Muscle layer of duodenum (tissue), 2 donors: ENCODE data around the gene BCAN.
A peak's percentile ranks its signal among the peaks of the same experiment; 100 is the strongest.
"Not testable (repeated sequence)": the region's sequence is repeated elsewhere in the genome, so short reads cannot be mapped to it uniquely, and the experiment has no call there.

Experiments used
- H3K27ac ChIP-seq: one replicate; pipeline ENCODE4 v1.7.0; 2013; ENCODE audit warnings: mild to moderate bottlenecking, low read length
- H3K27me3 ChIP-seq: one replicate; pipeline ENCODE4 v1.7.0; 2013; ENCODE audit warnings: low read depth, mild to moderate bottlenecking, control low read depth, low read length
- H3K36me3 ChIP-seq, 2 donors: one replicate each; pipeline ENCODE4 v1.7.0; 2013; ENCODE audit warnings: low read length in 2 of 2, control low read depth in 1 of 2, mild to moderate bottlenecking in 1 of 2; ENCODE audit not compliant: insufficient read depth in 2 of 2, control insufficient read depth in 1 of 2
- H3K4me1 ChIP-seq, 2 donors: one replicate each; pipeline ENCODE4 v1.7.0; 2013; ENCODE audit warnings: low read length in 2 of 2, mild to moderate bottlenecking in 2 of 2, control low read depth in 1 of 2, moderate library complexity in 1 of 2; ENCODE audit not compliant: insufficient read depth in 2 of 2, control insufficient read depth in 1 of 2
- H3K4me3 ChIP-seq, 2 donors: one replicate each; pipeline ENCODE4 v1.7.0; 2013; ENCODE audit warnings: low read length in 2 of 2, low read depth in 1 of 2, mild to moderate bottlenecking in 1 of 2
- H3K9me3 ChIP-seq, 2 donors: one replicate each; pipeline ENCODE4 v1.7.0; 2013; ENCODE audit warnings: low read length in 2 of 2, control low read depth in 1 of 2, mild to moderate bottlenecking in 1 of 2; ENCODE audit not compliant: control insufficient read depth in 1 of 2
- donor health status: healthy.

The BCAN gene

DNA sequence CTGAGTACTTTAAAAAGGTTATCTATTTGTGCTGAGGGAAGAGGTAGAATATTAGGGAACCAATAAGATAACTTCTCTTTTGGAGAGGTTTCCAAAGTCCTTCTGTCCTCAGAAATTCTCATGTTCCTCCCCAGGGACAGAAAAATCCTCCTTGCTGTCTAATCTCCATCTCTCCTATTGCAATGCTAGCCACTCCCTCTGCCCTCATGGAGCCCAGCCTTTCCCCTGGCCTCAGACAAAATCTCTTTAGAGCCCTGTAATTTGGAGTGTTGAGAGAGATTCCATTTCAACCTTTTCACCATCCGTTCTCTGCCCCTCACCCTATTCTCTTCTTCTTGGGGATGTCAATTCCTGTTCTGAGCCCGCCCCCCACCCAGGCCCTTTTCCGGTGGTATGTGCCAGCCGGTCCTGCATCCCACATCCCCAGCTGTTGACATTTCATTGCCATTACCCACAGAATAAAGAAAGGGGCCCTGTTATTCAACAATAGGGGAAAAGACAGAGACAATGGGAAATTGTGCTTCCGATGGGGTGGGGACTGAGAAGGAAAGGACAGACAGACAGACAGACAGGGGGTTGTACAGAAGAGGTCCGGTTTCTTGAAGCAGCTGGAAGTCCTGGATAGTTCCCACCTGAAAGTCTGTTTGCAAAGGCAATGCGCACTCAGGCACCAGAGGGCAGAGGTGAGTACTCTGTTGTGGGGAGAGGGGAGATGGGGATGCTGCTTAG is 22.9 kb upstream of the BCAN start, which contains the start of gene HAPLN2:
HAPLN2 (plus strand) TSS at position 563 of the 729 bp plus-strand sequence. CDS start 4,076 bp downstream, outside the sequence.
- H3K27ac ChIP-seq: no peak within 1 kb of the TSS
- H3K4me3 ChIP-seq: no peak within 1 kb of the TSS
- no peaks in the 10 kb centered on the region for H3K9me3 ChIP-seq
- H3K36me3 ChIP-seq: no peaks in the 10 kb centered on the region
- H3K27me3 ChIP-seq: peaks cover 9% of the 10 kb centered on the region
- peaks cover 0 to 25% of the 10 kb centered on the region in 2 donors for H3K4me1 ChIP-seq

DNA sequence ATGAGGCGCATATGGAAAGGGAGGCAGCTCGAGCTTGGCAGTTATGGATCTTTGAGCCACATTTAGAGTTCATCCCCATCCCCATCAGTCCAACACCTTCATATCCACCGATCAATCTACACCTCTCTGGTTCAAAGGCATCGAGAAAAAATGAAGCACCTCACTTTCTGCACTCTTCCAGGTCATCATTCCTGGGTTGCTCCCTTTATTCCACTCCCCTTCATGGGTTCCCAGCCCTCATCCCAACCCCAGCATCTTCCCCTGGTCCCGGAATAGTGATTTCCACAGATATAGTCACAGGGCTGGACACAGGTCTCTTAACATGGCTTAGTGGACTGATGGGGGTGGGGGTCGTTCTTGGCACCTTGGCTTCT is 22.3 kb upstream of the BCAN start:
- Histone ChIP-seq H3K4me3 (no peak overlapping the region), H3K36me3 (no peaks in the 10 kb centered on the region), H3K4me1 (peaks cover 0 to 30% of the 10 kb centered on the region in 2 donors), H3K27me3 (peaks cover 12% of the 10 kb centered on the region), H3K27ac (no peak overlapping the region), H3K9me3 (no peaks in the 10 kb centered on the region)

DNA sequence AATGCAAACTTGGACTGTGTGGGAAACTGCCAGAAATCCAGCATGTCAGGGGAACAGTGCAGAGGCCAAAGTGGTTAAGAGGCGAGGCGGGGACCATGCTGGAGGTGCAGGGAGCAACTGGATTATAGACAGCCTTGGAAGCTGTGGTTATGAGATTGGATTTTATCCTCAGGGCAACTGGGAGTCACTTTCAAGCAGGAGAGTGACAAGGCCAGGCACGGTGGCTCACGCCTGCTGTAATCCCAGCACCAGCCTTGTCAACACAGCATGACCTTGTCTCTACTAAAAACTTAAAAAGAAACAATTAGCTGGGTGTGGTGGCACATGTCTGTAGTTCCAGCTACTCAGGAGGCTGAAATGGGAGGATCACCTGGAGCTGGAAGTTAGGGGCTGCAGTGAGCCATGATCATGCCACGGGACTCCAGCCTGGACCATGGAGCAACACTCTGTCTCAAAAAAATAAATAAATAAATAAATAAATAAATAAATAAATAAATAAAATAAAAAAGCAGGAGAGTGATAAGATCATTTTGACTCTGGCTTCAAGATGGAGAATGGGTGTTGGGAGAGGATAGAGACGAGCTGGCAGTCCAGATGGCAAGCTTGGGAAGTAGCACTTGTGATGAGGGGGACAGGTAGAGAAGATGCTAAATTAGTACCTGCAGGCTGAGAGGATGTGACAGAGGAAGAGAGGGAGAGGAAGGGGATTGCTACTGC is 19.2 kb upstream of the BCAN start:
- H3K4me1 ChIP-seq: peaks cover 0 to 22% of the 10 kb centered on the region in 2 donors
- H3K27ac ChIP-seq: no peak overlapping the region
- no peaks in the 10 kb centered on the region for H3K36me3 ChIP-seq
- H3K4me3 ChIP-seq: no peak overlapping the region
- H3K27me3 ChIP-seq: peaks cover 28% of the 10 kb centered on the region
- no peaks in the 10 kb centered on the region for H3K9me3 ChIP-seq

DNA sequence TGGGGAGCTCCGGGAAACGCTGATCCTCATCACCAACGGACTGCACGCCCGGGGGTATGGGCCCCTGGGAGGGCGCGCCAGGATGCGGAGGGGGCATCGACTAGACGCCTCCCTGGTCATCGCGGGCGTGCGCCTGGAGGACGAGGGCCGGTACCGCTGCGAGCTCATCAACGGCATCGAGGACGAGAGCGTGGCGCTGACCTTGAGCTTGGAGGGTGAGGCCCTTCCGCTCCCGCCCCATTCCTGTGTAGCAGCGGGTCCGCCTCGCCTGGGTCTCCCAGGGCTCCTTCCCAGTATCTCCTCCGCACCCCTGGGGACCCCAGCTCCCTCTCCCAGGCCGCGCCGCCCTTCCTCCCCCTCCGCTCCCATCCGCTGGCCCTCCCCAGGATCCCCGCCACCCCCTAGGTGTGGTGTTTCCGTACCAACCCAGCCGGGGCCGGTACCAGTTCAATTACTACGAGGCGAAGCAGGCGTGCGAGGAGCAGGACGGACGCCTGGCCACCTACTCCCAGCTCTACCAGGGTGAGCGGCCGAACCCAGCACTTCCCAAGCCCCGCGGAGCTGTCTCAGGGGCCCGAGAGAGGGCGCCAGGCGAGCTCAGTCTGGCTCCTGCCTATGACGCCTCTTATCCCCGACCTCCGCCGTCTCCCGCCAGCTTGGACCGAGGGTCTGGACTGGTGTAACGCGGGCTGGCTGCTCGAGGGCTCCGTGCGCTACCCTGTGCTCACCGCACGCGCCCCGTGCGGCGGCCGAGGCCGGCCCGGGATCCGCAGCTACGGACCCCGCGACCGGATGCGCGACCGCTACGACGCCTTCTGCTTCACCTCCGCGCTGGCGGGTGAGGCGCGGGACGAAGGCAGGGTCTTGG is 17.7 kb upstream of the BCAN start:
- Histone ChIP-seq H3K9me3 (no peaks in the 10 kb centered on the region), H3K27me3 (peaks cover 28% of the 10 kb centered on the region), H3K4me3 (peak overlapping the region; percentile 3 to 50), H3K27ac (no peak overlapping the region), H3K36me3 (no peaks in the 10 kb centered on the region), H3K4me1 (peaks cover 0 to 22% of the 10 kb centered on the region in 2 donors)

DNA sequence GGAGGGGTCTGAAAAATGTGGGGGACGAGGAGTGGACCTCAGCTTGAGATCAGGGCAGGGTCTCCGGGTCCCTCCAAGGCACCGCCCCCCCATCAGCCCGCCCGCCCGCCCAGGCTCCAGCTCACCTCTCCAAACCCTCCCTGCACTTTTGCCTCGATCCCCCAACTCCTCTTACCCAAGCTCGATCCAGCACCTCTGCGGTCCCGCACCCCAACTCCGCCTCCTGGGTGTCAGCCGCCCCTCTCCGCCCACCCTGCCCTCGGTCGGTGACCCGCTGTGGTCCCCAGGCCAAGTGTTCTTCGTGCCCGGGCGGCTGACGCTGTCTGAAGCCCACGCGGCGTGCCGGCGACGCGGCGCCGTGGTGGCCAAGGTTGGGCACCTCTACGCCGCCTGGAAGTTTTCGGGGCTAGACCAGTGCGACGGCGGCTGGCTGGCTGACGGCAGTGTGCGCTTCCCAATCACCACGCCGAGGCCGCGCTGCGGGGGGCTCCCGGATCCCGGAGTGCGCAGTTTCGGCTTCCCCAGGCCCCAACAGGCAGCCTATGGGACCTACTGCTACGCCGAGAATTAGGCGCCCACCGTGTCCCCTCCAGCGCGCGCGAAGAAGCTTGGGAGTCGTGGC is 17.0 kb upstream of the BCAN start:
- H3K27ac ChIP-seq: no peak overlapping the region
- H3K4me3 ChIP-seq: peak overlapping the region in 1 of 2 donors; percentile 50
- peaks cover 28% of the 10 kb centered on the region for H3K27me3 ChIP-seq
- no peaks in the 10 kb centered on the region for H3K36me3 ChIP-seq
- H3K4me1 ChIP-seq: peaks cover 0 to 22% of the 10 kb centered on the region in 2 donors
- no peaks in the 10 kb centered on the region for H3K9me3 ChIP-seq

DNA sequence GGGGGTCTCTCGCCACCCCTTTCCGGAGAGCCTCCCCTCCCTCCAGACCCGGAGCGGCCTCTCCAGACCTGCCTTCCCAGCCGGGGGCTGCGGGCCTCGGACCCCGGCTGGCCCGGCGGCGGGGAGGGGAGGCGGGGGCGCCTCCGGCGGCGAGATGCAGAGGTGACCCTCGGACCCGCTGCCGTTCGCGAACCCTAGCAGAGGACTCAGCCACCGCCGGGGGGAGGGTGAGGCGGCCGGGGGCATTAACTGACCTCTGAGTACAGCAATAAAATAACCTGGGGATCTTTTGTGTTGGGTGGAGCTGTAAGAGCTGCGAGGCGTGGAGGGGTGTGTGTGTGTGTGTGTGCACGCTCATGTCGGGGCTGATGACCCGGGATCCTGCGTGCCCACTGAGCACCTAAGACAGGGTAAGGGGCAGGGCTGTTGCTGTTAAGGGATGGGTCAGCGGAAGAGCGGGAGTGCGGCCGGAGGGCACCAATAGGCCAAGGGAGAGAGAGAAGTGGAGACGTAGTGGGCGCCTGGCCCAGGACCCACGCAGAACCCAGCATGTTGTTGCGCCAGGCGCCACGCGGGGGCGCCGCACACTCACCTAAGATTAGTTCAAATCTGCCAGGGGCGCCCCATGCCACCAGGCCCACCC is 16.4 kb upstream of the BCAN start:
- peak overlapping the region in 1 of 2 donors; percentile 49 for H3K4me3 ChIP-seq
- H3K36me3 ChIP-seq: no peaks in the 10 kb centered on the region
- H3K4me1 ChIP-seq: peaks cover 0 to 22% of the 10 kb centered on the region in 2 donors
- no peaks in the 10 kb centered on the region for H3K9me3 ChIP-seq
- H3K27me3 ChIP-seq: peaks cover 28% of the 10 kb centered on the region
- no peak overlapping the region for H3K27ac ChIP-seq

DNA sequence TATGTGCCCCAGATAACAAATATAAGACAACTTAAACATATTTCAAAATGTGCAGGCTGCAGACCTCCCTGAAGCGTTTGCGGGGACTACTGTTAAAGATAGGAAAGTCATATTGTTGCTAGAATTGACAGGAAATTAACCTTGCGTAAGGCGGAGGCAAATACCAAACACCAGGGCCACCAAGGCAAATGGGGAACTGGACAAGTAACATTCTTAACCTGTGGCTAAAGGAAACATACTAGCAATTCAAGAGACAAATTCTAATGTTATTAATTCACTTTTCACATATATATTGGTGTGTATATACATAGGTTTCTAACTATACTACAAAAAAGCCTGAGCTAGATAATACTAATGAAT is 15.9 kb upstream of the BCAN start:
- Histone ChIP-seq H3K27ac (no peak overlapping the region), H3K36me3 (no peaks in the 10 kb centered on the region), H3K9me3 (no peaks in the 10 kb centered on the region), H3K27me3 (peaks cover 30% of the 10 kb centered on the region), H3K4me3 (peak overlapping the region in 1 of 2 donors; percentile 49), H3K4me1 (peaks cover 0 to 22% of the 10 kb centered on the region in 2 donors)

DNA sequence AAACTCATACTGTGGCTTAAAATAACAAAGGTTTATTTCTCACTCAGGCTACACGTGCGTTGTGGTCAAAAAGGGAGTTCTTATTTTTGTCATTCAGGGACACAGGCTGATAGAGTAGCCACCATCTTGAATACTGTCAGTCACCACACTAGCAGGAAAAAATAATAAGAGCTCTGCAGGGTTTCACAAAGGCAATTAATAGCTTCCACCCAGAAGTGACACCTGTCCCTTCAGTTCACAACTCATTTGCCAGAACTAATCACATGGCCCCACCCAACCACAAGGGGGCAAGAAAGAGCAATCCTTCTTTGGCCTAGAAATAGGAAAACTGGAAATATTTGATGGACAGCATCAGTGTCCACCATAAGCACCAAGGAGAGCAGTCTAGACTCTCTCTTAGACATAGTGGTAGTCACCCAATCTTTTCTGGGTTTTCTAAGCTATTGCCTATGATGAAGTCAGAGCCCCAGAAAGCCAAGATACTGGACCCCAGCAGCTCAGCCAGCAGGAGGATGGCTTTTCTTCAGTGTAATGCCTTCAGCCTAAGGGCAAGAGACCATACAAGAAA is 14.5 kb upstream of the BCAN start:
- Histone ChIP-seq H3K4me3 (no peak overlapping the region), H3K36me3 (no peaks in the 10 kb centered on the region), H3K4me1 (peaks cover 0 to 22% of the 10 kb centered on the region in 2 donors), H3K27ac (no peak overlapping the region), H3K9me3 (no peaks in the 10 kb centered on the region), H3K27me3 (peaks cover 30% of the 10 kb centered on the region)

DNA sequence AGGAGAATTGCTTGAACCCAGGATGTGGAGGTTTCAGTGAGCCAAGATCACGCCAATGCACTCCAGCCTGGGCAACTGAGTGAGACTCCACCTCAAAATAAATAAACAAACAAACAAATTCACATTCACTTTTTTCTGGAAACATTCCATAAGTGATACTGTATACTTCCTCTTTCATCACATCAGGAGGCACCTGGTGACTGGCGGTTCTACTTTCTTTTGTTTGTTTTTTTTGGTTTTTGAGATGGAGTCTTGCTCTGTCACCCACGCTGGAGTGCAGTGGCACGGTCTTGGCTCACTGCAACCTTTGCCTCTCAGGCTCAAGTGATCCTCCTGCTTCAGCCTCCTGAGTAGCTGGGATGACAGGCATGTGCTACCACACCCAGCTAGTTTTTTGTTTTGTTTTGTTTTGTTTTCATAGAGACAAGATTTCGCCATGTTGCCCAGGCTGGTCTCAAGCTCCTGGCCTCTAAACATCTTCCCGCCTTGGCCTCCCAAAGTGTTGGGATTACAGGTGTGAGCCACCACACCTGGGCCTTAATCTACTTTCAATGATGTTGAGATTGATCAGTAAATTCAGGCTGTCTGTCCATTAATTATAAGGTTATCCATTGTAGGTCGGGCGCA is 12.0 kb upstream of the BCAN start:
- Histone ChIP-seq H3K27ac (no peak overlapping the region), H3K36me3 (no peaks in the 10 kb centered on the region), H3K9me3 (no peaks in the 10 kb centered on the region), H3K4me3 (no peak overlapping the region), H3K27me3 (peaks cover 18% of the 10 kb centered on the region), H3K4me1 (peaks cover 0 to 11% of the 10 kb centered on the region in 2 donors)

DNA sequence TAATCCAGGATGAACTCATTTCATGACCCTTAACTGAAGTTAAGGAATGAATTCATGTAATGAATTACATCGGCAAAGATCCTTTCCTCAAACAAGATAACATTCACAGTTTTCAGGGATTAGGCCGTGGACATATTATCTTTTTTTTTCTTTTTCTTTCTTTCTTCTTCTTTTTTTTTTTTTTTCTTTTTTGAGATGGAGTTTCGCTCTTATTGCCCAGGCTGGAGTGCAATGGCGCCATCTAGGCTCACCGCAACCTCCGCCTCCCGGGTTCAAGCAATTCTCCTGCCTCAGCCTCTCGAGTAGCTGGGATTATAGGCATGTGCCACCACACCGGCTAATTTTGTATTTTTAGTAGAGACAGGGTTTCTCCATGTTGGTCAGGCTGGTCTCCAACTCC is 10.8 kb upstream of the BCAN start:
- not testable (repeated sequence) for H3K36me3 ChIP-seq, H3K9me3 ChIP-seq, H3K4me3 ChIP-seq, H3K27ac ChIP-seq, H3K4me1 ChIP-seq
- H3K27me3 ChIP-seq: peaks cover 11% of the 10 kb centered on the region
